Stimulated activated CD4-positive, alpha-beta T cell treated with anti-CD3 and anti-CD28 coated beads, Interleukin-12 subunit alpha, Interleukin-12 subunit beta, amount 100 ng/mL, for 4 hours (primary cell): Measurements from ENCODE around the gene ALDH3B2.
"Not testable (repeated sequence)": the region's sequence is repeated elsewhere in the genome, so short reads cannot be mapped to it uniquely, and the experiment has no call there.

Experiments
- DNase-seq: peaks from one replicate; pipeline ENCODE4 v3.0.0-alpha.2; 2020

Gene ALDH3B2

DNA sequence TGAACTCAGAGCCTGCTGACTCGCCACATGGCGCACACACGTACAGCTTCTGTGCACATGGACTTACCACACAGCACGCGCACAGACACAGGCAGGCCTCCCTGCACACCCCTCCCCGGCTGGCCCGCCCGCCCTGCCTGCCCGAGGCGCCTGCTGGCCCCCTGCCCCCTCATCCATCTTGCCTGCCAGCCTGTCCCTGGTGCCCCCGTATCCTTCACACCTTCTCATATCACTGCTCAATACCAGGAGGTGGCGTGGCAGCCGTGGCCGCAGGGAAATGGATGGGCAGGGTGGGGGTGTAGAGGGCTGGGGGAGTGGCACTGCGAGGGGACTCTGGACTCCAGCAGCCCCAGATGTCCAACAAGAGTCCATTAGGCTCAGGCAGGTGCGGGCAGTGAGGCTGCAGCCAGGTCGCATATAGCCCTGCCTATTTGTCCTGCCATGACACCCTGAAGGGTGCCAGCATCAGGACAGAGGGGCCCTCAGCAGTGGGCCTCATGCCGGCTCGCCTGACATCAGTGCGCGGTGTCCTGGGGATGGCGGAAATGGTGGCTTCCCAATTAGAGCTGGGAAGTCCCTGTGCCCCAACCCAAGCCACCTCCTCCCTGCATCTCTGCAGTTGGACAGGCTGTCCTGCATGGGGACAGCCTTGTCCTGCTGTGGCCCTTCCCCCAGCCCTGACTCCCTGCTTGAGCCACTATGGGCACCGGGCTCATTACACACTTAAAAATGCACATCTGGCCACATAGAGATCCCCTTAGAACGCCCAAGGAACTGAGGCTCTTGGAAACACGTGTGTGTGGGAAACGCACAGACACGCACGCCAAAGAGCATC is 32.9 kb downstream of the ALDH3B2 start:
- DNase-seq, result no peak

DNA sequence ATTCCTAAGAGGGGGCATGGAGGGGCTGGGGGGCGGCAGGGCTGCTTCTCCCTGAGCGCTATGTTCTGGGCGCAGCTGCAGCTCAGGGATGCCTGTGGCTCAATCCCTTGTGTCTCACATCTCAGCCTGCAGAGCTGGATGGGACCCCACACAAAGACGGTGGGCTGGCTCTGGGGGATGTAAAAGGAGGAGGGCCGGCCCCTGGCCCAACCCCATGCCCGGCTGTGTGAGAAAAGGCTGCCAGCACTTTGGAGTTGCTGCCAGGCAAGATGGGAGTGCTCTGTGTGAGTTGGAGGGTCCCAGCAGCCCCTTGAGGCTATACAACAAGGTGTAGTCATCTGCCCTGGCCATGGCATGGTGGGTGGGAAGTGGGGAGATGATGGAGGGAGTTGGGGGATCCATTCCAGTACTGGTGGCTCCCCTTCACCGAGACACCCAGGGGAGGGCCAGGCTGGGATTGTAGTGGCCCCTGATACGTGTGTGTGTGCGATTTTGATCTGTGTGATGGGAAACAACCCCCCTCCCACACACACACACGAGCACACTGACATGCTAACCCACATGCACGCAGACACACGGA is 33.6 kb downstream of the ALDH3B2 start:
- no peak for DNase-seq

DNA sequence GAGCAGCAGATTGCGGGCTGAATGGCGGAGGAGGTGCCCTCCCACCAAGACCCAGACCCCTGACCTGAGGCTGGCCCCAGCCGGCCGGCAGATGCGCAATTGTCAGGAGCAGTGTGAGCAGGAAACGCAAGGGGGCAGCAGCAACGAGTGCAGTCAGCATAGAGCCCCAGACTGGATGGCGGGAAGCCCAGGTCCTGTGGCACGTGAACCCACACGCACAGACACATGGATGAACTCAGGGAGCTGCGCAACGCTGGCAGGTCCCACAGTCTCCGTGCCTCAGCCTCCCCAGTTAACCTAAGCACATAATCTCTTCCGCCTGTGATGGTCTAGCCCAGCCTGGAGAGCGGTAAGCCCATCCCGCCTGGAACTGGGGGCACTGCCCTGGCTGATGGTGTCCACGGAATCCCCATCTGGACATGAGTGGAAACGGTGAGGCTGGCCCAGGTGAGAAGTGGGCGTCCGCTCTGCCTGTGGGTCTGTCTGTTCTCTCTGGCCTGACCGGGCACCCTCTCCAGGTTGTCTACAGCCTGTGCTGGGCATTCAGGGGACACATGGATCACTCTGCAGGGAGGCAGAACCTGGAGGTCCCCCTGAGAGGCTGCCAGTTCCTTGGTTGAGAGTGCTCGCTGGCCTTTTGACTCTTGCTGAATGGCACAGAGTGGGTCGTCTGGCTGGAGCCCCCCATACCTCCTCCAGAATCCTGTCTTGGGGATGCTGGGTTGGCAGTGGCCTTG is 34.2 kb downstream of the ALDH3B2 start:
- DNase-seq, result peak; percentile 55

DNA sequence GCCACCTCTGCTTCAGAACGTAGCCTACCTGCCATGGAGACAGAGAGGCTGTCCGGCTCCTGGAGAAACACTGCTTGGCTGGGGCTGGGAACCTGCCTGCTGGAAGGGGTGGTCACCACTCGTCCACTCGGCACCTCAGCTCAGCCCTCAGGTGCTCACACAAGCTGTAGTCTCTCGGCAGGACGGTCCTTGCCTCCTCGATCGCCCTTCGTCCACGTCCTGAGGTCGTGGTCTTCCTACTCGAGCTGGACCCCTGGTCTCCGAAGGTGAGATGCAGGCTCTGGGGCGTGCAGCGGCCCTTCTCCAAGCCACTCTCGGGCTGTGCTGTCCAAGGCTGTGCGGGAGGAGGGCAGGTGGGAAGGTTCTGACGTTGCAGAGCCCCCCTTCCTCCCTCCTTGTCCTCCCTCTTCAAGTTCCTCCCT is 35.0 kb downstream of the ALDH3B2 start, which contains the start of gene TBX10:
Gene TBX10 (minus strand): TSS at position 326 of the 422 bp plus-strand sequence. CDS start 291 bp downstream, at position 35.
- DNase-seq, result no peak

DNA sequence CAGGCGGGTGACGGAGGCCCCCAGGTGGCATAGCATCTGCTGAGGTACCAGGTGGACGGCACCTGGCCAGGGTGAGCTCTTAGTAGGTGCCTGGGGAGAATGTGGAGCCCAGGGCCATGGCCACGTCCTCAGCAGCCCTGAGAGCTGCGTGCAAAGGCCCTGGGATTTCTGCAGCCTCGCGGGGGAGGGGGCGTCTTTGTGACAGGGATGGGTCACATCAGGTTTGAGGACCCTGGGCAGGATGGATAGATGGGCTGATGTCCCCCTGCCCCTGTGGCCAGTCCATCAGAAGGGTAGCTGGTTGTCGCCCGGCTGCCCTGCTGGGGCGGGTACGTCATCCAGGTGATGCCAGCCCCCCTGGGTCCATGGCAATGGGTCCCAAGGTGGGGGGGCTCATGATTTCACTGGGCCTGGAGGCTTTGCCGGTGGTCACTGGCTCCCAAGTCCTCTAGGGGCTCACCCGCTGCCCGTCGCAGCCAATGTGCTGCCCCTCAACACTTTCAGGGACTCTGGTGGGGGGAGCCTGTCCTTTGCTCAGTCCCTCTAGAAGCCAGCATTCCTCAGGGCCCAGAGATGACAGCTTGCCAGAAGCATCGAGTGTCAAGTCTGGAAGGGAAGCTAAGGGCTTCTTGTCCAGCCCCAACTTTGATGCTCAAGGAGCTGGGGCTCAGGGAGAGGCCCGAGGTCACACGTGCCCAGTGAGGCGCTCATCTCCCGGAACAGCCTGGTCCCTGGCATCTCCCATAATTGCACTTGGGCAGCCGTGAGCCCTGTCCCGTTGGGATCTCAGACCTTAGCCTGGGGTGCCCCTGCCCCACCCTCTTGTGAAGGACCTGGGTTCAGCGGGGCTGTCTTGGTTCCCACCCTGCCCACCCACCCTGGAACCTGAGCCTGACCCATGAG is 35.6 kb downstream of the ALDH3B2 start:
- no peak for DNase-seq

DNA sequence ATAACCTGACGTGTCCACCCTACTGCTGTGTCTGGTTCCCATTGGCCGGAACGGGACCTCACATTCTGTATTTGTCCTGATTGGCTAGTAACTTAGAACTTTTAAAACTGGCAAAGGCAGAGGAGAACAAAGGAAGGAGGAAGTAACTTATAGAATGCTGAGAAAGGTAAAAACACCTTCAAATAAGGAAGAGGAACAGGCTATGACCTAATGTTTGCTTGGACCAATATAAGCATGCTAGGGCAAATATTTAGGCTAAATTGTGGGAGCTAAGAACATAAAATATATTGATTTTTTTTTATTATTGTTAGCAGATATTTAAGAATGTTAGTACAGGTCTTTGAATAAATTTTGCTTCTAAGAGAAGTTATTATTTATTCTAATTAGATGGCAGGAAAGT is 37.0 kb downstream of the ALDH3B2 start:
- DNase-seq, result not testable (repeated sequence)

DNA sequence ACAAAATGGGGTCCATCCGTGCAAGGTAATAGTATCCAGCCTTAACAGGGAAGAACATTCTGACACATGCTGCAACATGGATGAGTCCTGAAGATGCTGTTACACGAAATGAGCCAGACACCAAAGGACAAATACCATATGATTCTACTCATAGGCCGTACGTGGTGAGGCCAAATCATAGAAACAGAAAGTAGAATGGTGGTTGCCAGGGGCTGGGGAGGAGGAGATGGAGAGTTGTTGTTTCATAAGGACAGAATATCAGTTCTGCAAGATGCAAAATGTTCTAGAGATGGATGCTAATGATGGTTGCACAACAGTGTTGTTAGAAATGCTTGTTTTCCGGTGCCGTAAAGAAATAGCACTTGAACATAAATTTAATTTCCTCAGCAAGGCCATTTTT is 37.5 kb downstream of the ALDH3B2 start:
- no peak for DNase-seq

DNA sequence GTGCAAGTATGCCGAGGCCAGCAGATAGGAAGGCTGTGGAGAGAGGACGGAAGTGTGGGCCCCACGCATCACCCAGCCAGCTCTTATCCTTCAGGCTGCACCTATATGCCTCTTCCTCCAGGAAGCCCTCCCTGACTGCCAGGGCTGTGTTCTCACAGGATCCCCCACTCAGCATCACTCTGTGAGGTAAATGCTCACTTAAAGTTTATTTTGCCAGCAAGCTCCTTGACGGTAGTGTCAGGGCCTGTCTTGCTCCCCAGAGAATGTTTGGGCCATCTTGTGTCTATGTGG is 39.2 kb downstream of the ALDH3B2 start:
- DNase-seq, result no peak

DNA sequence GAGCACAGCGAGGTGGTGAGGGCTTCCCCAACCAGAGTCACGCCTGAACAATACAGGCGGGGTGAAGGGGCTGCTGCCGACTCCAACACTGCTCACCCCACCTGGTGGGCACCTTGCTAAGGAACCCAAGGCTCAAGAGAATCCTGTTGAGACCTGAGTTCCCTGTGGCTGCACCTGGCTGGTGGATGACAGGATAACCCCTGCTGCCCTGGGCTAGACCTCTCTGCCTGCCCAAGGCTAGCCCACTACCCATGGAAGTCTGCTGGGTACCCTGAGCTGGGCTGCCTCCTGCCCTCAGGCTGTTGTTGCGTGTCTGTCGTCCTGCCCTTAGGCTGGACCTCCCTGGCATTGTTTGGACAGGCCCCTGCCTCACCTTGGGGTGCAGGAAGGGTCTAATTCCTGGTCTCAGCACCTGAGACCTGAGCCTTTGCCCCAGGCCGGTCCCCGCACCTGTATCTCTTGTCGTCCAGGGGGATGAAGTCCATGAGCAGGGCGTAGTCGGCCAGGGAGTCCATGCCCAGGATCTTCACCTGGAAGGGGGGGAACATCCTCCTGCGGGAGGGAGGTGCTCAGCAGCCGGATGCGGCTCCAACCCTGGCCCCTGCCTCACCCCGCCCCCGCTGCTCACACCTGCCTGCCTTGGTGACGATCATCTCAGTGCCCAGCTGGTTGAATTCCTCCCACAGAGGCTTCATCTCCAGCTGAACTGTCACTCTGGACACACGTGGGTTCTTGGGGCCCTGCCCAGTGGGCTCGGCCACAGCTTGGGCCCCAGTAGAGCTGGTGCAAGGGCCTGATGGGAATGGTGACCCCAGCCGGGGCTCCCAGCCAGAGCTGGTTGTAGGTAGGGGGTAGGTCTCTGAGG is 39.8 kb downstream of the ALDH3B2 start:
- no peak for DNase-seq

DNA sequence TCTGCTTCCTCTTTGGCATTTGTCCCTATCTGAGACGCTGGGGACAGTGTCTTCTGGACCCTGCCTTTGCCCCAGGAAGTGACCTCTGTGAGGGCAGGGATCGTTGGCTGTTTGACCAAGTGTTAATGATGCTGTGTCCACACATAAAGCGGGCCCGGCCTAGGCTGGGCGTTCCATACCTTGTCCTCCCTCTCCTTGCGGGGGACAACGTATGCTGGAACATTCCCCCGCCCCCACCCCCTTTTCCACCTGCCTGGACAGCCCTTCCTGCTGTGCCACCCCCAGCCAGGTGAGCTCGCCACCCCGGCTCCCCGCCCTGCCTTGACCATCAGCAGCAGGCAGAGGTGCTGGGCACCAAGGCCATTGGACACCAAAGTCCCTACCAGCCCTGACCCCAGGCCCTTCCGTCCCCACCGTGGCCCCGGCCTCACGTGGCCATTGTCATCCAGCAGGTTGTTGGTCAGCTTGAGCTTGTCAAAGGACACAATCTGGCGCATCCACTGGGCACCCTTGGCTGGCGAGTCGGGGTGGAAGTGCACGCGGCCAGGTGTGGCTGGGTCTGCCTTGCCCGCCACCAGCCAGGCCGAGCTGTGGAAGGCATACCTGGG is 40.6 kb downstream of the ALDH3B2 start:
- DNase-seq, result no peak

DNA sequence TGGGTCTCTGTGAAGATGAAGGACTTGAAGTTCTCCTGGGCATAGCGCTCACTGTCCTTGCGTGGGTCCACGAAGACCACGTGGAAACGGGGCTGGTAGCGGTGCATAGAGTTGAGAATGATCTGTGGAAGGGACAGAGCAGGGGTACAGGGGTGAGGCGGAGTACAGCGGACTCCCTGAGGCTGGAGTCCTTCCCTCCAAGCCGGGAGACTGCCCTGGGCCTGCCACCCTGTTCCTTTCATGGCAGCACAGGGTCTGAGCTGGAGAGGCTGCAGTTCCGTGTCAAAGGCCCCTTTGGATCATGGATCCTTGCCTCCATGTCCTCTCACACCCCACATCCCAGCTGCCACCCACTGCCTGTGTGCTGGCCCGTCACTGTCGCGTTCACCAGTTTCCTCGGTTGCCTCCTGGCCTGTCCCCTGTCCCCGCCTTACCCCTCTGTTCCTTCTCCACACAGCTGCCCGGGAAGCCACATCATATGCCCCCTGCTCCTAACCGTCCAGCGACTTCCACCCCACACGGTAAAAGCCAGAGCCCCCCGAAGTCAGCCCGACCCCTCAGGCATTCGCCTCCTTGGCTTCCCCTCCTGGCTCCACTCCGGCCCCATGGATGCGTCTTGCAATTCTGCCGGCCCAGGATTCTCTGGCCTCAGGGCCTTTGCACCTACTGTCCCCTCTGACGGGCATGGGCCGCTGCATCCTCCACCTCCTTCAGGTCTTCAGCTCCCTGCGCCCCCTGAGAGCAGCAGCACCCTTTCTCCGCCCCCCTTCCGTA is 41.3 kb downstream of the ALDH3B2 start:
- no peak for DNase-seq

DNA sequence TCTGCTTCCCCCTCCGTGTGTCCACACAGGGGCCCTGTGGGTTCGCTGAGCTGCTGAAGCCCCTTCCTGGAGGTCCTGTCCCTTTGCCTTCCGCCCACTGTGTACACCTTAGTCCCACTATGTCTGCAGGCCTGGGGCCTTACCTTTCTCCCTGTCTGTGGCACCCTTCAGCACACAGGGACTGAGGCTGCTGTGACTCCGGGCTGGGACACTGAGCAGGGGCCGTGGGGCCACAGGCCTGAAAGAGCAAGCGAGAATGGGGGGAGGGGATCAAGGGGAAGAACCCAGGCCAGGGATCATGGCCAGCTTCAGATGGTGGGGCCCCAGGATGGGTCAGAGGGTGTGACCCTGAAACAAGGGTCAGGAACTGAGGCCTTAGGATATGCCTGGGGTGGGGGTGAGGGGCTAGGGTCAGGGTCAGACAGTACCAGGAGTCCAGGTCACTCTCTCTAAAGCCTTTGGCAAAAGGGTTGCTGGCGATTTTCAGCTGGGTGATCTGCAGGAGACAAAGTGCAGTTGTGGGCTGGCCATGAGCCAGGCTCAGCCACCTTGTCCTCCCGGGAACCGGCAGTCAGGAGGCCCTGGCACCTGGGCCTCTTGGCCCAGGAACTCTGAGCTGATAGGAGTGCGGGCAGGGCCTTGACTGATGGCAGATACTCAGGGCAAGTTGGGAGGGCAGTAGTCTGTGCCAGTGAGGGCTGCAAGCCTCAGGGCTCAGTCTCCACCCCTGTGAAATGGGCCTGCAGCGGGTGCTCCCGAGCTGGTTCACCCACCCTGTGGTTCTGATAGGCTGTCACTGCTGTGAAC is 42.0 kb downstream of the ALDH3B2 start:
- DNase-seq, result no peak

DNA sequence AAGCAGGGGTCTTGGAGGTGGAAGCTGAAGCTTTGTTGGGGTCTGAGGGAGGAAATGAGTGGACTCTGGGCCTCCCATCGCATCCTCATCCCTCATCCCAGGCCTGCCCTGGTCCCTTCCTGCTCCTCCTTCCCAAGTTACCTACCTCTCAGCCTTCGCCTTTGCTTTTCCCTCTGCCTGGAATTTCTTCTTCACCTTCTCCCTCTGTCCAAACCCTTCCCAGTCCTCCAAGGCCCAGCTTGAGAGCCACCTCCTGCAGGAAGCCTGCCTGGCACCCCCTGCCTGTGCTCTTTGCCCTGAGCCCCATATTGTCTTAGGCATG is 42.6 kb downstream of the ALDH3B2 start:
- DNase-seq, result no peak

DNA sequence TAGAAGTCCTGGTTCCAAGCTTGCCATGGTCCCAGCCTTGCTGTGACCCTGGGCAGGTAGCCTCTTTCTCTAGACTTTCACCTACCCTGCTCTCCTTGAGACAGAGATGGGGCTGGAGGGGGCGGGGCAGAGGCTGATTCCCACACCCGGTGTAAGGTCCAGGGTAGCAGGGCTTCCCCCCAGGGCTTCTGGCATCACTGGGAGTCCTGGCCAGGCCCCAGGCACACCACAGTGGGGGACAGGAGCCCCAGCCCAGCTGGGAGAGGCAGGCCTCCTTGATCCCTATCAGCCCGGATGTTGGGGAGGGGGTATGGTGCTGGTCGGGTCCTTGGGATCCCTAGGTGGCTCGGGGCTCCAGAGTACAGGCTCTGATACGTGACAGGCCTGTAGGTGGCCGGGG is 43.0 kb downstream of the ALDH3B2 start:
- no peak for DNase-seq

DNA sequence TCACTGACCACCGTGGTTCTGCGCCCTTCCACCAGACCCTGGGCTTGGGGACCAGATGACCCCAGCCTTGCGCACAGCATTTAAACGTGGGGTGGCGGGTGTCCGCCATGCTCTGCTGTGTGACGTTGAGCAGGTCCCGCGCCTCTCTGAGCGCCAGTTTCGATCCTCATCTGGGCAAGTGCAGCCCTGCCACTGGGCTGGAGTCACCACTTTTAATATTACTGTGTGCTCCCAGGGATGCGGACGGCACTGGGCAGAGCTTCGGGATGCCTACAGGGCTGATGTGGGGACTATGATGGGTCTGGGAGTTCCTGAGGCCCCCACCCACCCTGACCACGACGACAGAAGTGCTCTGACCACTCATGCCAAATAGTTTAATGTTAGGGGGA is 43.5 kb downstream of the ALDH3B2 start:
- DNase-seq, result no peak

DNA sequence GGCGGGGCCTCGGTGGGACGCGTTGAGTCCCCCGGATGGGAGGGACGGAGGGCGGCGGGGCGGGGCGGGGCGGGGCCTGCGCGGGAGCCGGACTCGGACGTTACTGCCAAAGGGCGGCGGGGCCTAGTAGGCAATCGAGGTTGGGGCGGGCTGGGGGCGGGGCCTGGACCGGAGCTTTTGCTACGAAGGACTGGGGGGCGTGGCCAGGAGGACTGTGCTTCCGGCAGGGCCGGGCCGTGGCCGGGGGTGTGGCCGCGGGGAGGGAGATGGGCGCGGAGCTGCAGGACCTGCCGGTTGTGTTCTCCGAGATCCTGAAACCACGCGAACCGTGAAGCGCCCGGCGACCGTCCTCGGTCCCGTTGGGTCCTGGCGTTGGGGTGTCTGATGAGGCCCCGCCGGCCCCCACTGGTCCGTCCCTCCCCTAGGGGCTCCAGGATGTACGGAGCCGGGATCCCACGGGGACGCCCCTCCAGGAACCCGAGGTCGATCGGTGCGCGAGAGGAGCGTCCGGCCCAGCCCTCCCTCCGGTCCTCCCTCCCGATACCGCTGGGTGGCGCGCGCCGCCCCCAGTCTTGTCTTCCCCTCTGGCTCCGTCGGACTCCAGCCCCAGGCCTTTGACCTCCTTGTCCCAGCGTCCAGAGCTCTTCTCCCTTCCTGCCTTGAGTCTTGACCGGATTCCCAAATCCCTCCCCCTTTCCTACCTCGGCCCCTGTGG is 44.0 kb downstream of the ALDH3B2 start:
- peak; percentile 97 for DNase-seq

DNA sequence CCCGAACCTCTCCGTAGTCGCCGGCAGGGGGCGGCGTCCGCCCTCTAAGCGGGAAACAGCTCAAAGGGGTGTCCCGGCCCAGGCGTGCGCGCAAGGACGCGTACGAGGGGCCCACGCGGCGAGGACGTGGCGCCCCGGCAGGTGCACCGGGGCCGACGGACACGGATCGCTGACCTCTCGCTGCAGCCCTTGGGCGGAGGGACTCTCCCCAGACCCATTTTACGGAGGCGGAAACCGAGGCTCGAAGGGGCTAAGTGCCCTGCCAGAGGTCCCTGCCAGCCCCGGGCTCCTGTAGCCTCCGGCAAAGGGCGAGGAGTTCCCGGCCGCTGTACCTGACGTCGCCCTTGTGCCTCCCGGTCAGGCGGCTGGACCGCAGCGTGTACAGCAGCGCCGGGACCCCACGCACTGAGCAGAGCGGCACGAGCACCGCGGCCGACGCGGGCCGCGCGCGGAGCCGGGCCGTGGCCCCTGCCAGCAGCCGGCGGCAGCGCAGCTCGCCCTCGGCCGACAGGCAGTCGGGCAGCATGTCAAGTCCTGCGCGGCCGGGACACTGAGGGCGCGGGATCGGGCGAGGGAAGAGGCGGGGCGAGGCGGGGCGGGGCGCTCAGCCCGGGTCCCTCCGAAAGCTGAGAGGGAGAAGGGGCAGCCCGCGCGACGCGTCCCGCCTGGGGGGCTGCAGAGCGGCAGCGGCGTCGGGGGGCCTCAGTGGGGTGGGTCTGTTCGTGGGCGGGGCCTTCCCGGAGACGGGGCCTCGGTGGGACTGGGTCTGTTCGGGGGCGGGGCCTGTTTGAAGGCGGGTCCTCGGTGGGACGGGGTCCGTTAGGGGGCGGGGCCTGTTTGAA is 44.8 kb downstream of the ALDH3B2 start, which contains the start of gene NUDT8:
Gene NUDT8 (minus strand): TSS at position 552 of the 842 bp plus-strand sequence. CDS start 26 bp downstream, at position 526.
- peak; percentile 82 for DNase-seq

DNA sequence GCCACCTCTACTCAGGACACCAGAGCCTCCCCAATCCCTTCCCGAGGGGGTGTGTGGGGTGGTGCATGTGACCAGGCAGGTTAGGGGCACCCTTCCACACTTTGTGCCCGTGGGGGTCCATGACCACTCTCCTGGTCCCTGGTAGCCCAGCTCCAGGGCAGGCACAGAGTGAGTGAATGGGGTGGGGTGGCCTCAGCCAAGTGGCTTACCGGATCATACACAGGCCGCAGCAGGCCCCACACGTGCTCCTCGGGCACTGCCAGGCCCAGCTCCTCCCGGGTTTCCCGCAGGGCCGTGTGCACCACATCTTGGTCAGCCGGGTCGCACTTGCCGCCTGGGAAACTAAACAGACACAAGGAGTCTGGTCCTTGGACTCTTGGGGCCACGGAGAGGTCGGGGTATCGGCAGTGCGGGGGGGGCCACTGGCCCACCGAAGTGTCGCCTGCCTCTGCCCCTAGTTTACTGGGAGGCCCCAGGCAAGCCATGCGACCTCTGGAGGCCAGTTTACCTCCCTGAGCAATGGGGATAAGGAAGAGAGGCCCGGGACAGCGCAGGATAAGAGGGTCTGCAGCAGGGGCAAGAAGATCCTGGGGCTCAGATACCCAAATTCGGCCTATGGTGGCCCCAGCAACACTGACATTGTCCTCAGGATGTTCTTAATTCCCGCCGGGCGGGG is 45.6 kb downstream of the ALDH3B2 start:
- DNase-seq, result no peak
